Spleen (tissue), 7 donors: ENCODE results near the gene ZMPSTE24.

Experiments
- POLR2AphosphoS5 ChIP-seq, 3 donors: sonication (generic); formaldehyde crosslinking; IDR thresholded peaks; one replicate each; pipeline ENCODE4 v1.5.1; 2017; ENCODE audit warnings: antibody characterized with exemption in 3 of 3
- TF ChIP-seq, protein P1 (sequence below), 11 experiments: fragments of 200-600 bp in 7 of 11; fragments of 450-650 bp in 4 of 11; sonication (generic) in 4 of 11; IDR thresholded peaks in 8 of 11; conservative IDR thresholded peaks in 3 of 11; 1 replicate in 7 of 11; 2 replicates in 4 of 11; pipeline versions ENCODE4 v1.4.0 to v1.8.0; 2016 to 2021; ENCODE audit warnings: antibody characterized with exemption in 11 of 11, inconsistent platforms in 4 of 11, mild to moderate bottlenecking in 1 of 11
- donor health status: DM: no; HTN: no; CAD: no; lungs with moderate emphysema.
- donor health status: DM: no; HTN: no; CAD: no.
- donor health status: DM: no; HTN: no; CAD: no.

- TF ChIP-seq, protein P1, sequence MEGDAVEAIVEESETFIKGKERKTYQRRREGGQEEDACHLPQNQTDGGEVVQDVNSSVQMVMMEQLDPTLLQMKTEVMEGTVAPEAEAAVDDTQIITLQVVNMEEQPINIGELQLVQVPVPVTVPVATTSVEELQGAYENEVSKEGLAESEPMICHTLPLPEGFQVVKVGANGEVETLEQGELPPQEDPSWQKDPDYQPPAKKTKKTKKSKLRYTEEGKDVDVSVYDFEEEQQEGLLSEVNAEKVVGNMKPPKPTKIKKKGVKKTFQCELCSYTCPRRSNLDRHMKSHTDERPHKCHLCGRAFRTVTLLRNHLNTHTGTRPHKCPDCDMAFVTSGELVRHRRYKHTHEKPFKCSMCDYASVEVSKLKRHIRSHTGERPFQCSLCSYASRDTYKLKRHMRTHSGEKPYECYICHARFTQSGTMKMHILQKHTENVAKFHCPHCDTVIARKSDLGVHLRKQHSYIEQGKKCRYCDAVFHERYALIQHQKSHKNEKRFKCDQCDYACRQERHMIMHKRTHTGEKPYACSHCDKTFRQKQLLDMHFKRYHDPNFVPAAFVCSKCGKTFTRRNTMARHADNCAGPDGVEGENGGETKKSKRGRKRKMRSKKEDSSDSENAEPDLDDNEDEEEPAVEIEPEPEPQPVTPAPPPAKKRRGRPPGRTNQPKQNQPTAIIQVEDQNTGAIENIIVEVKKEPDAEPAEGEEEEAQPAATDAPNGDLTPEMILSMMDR (IDR thresholded peaks at IDR 0.05 in 8 of 11, conservative IDR thresholded peaks at IDR 0.05 in 3 of 11), result no peak
- TF ChIP-seq POLR2AphosphoS5 (IDR thresholded peaks at IDR 0.05), result no peak
Measured at GRCh38 chr1:40310129-40310461, 52.1 kb downstream of the ZMPSTE24 start.
